Duodenal mucosa (tissue), 2 donors: ENCODE results near the gene FKBP11.

Experiments used
- H3K27ac ChIP-seq: one replicate; pipeline ENCODE4 v1.7.0; 2013; ENCODE audit warnings: low read depth, low read length
- H3K27me3 ChIP-seq, 2 donors: one replicate each; pipeline ENCODE4 v1.7.0; 2013; ENCODE audit warnings: low read length in 2 of 2, control low read depth in 1 of 2; ENCODE audit not compliant: insufficient read depth in 2 of 2, control insufficient read depth in 1 of 2
- H3K36me3 ChIP-seq, 2 donors: one replicate each; pipeline ENCODE4 v1.7.0; 2013; ENCODE audit warnings: low read length in 2 of 2, control low read depth in 1 of 2; ENCODE audit not compliant: insufficient read depth in 2 of 2, control insufficient read depth in 1 of 2
- H3K4me1 ChIP-seq, 2 donors: one replicate each; pipeline ENCODE4 v1.7.0; 2013; ENCODE audit warnings: low read length in 2 of 2, control low read depth in 1 of 2; ENCODE audit not compliant: insufficient read depth in 2 of 2, control insufficient read depth in 1 of 2
- H3K4me3 ChIP-seq, 2 donors: one replicate each; pipeline ENCODE4 v1.7.0; 2013; ENCODE audit warnings: low read length in 2 of 2, low read depth in 1 of 2
- H3K9ac ChIP-seq, 2 donors: one replicate each; pipeline ENCODE4 v1.7.0; 2013; ENCODE audit warnings: low read length in 2 of 2, low read depth in 1 of 2
- H3K9me3 ChIP-seq, 2 donors: one replicate each; pipeline ENCODE4 v1.7.0; 2013; ENCODE audit warnings: low read length in 2 of 2, control low read depth in 1 of 2; ENCODE audit not compliant: control insufficient read depth in 1 of 2

The FKBP11 gene

GRCh38 chr12:48925304-48926011, at the start of gene FKBP11:
FKBP11 (minus strand) TSS chr12:48925492; CDS start chr12:48925428, 64 bp downstream.
- H3K9me3 ChIP-seq: no peaks in the 10 kb centered on the region
- H3K27ac ChIP-seq: peak within 1 kb of the TSS; percentile 64
- peaks cover 4 to 14% of the 10 kb centered on the region in 2 donors for H3K36me3 ChIP-seq
- peak within 1 kb of the TSS; percentile 75 to 86 for H3K9ac ChIP-seq
- H3K4me3 ChIP-seq: peak within 1 kb of the TSS; percentile 97 to 98
- peaks cover 9 to 18% of the 10 kb centered on the region in 2 donors for H3K4me1 ChIP-seq
- no peaks in the 10 kb centered on the region for H3K27me3 ChIP-seq

- H3K4me1 ChIP-seq: peaks cover 31 to 47% of the 10 kb centered on the region in 2 donors
These were observed 48.8 kb upstream of the FKBP11 start for GRCh38 chr12:48973941-48974673.

GRCh38 chr12:48973531-48973930, 48.2 kb upstream of the FKBP11 start:
- no peak overlapping the region for H3K4me3 ChIP-seq
- H3K27me3 ChIP-seq: peaks cover 68 to 82% of the 10 kb centered on the region in 2 donors
- no peaks in the 10 kb centered on the region for H3K36me3 ChIP-seq
- no peak overlapping the region for H3K27ac ChIP-seq
- no peaks in the 10 kb centered on the region for H3K9me3 ChIP-seq
- no peak overlapping the region for H3K9ac ChIP-seq
- H3K4me1 ChIP-seq: peaks cover 30 to 41% of the 10 kb centered on the region in 2 donors

More at GRCh38 chr12:48973941-48974673, 48.8 kb upstream of the FKBP11 start:
- H3K36me3 ChIP-seq: no peaks in the 10 kb centered on the region
- no peak overlapping the region for H3K9ac ChIP-seq
- no peak overlapping the region for H3K27ac ChIP-seq
- peaks cover 72 to 82% of the 10 kb centered on the region in 2 donors for H3K27me3 ChIP-seq
- H3K9me3 ChIP-seq: no peaks in the 10 kb centered on the region
- H3K4me3 ChIP-seq: no peak overlapping the region

GRCh38 chr12:48972952-48973483, 47.7 kb upstream of the FKBP11 start:
- H3K9me3 ChIP-seq: no peaks in the 10 kb centered on the region
- no peaks in the 10 kb centered on the region for H3K36me3 ChIP-seq
- peaks cover 63 to 82% of the 10 kb centered on the region in 2 donors for H3K27me3 ChIP-seq
- H3K9ac ChIP-seq: no peak overlapping the region
- peaks cover 30 to 37% of the 10 kb centered on the region in 2 donors for H3K4me1 ChIP-seq
- no peak overlapping the region for H3K27ac ChIP-seq
- H3K4me3 ChIP-seq: no peak overlapping the region

GRCh38 chr12:48972213-48972951, 47.1 kb upstream of the FKBP11 start:
- H3K27ac ChIP-seq: no peak overlapping the region
- no peaks in the 10 kb centered on the region for H3K9me3 ChIP-seq
- peaks cover 26 to 31% of the 10 kb centered on the region in 2 donors for H3K4me1 ChIP-seq
- H3K36me3 ChIP-seq: no peaks in the 10 kb centered on the region
- no peak overlapping the region for H3K9ac ChIP-seq
- H3K4me3 ChIP-seq: no peak overlapping the region
- H3K27me3 ChIP-seq: peaks cover 58 to 75% of the 10 kb centered on the region in 2 donors

GRCh38 chr12:48970702-48971334, 45.5 kb upstream of the FKBP11 start:
- Histone ChIP-seq H3K27me3 (peaks cover 51 to 71% of the 10 kb centered on the region in 2 donors), H3K9me3 (no peaks in the 10 kb centered on the region), H3K9ac (no peak overlapping the region), H3K27ac (no peak overlapping the region), H3K4me1 (peaks cover 21 to 29% of the 10 kb centered on the region in 2 donors), H3K4me3 (peak overlapping the region; percentile 38 to 54), H3K36me3 (no peaks in the 10 kb centered on the region)

GRCh38 chr12:48969833-48970701, 44.8 kb upstream of the FKBP11 start:
- Histone ChIP-seq H3K4me1 (peaks cover 21 to 29% of the 10 kb centered on the region in 2 donors), H3K27ac (no peak overlapping the region), H3K4me3 (peak overlapping the region in 1 of 2 donors; percentile 36), H3K9ac (no peak overlapping the region), H3K36me3 (no peaks in the 10 kb centered on the region), H3K9me3 (no peaks in the 10 kb centered on the region), H3K27me3 (peaks cover 51 to 69% of the 10 kb centered on the region in 2 donors)

- Histone ChIP-seq H3K36me3 (no peaks in the 10 kb centered on the region), H3K4me1 (peaks cover 21 to 29% of the 10 kb centered on the region in 2 donors), H3K27me3 (peaks cover 49 to 64% of the 10 kb centered on the region in 2 donors), H3K4me3 (no peak overlapping the region), H3K9me3 (no peaks in the 10 kb centered on the region), H3K27ac (no peak overlapping the region), H3K9ac (no peak overlapping the region)
These were observed 44.0 kb upstream of the FKBP11 start for GRCh38 chr12:48969160-48969771.
